Stimulated activated naive CD8-positive, alpha-beta T cell treated with anti-CD3 and anti-CD28 coated beads, Interleukin-15, amount 100 ng/mL, for 72 hours (primary cell): ENCODE results near the gene C1QA.
"Not testable (repeated sequence)": the region's sequence is repeated elsewhere in the genome, so short reads cannot be mapped to it uniquely, and the experiment has no call there.

ENCODE experiments used
- ATAC-seq: fragments of 150-1000 bp; cut with Tn5 transposase; 2 replicates; pipeline ENCODE4 v1.10.0; 2021; ENCODE audit warnings: mild to moderate bottlenecking, moderate library complexity
- DNase-seq, 2 donors: peaks; one replicate each; pipeline ENCODE4 v3.0.0; 2021 to 2022
- H3K27ac Mint-ChIP-seq, 2 donors: one replicate each; pipeline ENCODE4 v1.8.0; 2022; ENCODE audit warnings: mild to moderate bottlenecking in 2 of 2, mixed read lengths in 2 of 2, moderate library complexity in 2 of 2
- H3K27me3 Mint-ChIP-seq: one replicate; pipeline ENCODE4 v1.8.0; 2022; ENCODE audit warnings: mixed read lengths
- H3K4me1 Mint-ChIP-seq: one replicate; pipeline ENCODE4 v1.8.0; 2022; ENCODE audit warnings: mild to moderate bottlenecking, mixed read lengths
- H3K4me3 Mint-ChIP-seq, 2 donors: one replicate each; pipeline ENCODE4 v1.8.0; 2022; ENCODE audit warnings: mild to moderate bottlenecking in 2 of 2, mixed read lengths in 2 of 2, moderate library complexity in 1 of 2
- H3K9me3 Mint-ChIP-seq, 2 donors: one replicate each; pipeline ENCODE4 v1.8.0; 2022; ENCODE audit warnings: mixed read lengths in 2 of 2

The C1QA gene

DNA sequence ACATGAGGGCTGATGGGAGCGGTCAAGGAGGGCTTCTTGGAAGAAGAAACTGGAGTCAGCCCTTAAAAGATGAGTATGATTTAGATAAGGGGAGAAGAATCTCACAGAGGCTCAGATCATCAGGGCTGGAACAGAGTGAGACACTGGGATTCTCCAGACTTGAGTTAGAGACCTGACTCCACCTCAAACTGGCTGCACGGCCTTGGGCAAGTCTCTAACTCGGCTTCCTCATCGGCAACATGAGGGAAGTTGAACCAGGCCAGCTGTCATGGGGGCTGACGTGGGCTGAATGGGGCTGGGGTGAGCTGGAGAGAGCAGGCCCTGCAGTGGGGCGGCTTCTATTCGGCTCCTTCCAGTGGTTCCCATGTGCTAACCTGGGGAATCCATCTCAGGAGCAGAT is 9.5 kb downstream of the C1QA start:
- no peak overlapping the region for H3K27ac Mint-ChIP-seq
- H3K4me1 Mint-ChIP-seq, result no peaks in the 10 kb centered on the region
- no peak overlapping the region for H3K4me3 Mint-ChIP-seq
- no peaks in the 10 kb centered on the region for H3K9me3 Mint-ChIP-seq
- H3K27me3 Mint-ChIP-seq, result peaks cover 32% of the 10 kb centered on the region
- DNase-seq, result no peak
- no peak for ATAC-seq

DNA sequence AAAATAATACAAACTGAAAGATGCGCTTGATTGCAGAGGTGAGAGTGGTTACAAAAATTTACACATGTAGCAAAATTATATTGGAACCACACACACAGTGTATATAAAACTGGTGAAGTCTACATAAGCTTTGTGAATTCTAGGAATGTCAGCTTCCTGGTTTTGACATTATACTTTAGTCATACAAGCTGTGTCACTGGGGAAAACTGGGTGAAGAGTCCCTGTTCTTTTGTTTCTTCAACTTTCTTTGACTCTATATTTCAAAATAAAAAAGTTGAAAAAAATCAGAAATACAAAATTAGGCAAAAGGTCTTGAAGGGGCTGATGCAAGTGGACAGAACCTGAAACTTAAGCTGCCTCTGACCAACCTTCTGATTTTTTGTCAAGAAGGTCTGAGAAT is 10.0 kb downstream of the C1QA start:
- no peak for ATAC-seq
- Mint-ChIP-seq H3K27ac (peak overlapping the region in 1 of 2 donors; percentile 33), H3K4me1 (no peaks in the 10 kb centered on the region), H3K9me3 (no peaks in the 10 kb centered on the region), H3K4me3 (no peak overlapping the region), H3K27me3 (peaks cover 28% of the 10 kb centered on the region)
- no peak for DNase-seq

DNA sequence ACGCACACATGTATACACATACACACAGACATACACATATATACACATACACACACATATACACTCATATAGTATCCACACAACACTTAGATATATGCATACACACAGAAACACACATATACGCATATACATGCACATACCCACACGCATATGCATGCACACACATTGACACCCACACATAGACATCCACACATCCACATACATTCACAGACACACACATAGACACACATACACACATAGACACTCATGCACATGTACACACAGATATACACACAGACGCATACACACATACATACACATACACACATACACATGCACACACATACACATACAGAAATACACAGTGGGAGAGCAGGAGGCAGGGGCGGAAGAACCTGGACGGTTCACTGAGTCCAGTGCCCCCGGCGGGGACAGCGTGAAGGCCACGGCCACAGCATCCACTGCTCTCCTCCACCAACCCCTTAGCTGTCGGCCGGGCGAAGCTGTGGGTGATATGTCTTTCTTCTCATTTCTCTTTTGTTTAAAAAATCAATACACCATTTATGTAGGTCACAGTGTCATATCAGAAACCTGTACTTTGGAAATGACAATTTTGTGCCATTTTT is 13.8 kb downstream of the C1QA start:
- H3K9me3 Mint-ChIP-seq, result no peaks in the 10 kb centered on the region

DNA sequence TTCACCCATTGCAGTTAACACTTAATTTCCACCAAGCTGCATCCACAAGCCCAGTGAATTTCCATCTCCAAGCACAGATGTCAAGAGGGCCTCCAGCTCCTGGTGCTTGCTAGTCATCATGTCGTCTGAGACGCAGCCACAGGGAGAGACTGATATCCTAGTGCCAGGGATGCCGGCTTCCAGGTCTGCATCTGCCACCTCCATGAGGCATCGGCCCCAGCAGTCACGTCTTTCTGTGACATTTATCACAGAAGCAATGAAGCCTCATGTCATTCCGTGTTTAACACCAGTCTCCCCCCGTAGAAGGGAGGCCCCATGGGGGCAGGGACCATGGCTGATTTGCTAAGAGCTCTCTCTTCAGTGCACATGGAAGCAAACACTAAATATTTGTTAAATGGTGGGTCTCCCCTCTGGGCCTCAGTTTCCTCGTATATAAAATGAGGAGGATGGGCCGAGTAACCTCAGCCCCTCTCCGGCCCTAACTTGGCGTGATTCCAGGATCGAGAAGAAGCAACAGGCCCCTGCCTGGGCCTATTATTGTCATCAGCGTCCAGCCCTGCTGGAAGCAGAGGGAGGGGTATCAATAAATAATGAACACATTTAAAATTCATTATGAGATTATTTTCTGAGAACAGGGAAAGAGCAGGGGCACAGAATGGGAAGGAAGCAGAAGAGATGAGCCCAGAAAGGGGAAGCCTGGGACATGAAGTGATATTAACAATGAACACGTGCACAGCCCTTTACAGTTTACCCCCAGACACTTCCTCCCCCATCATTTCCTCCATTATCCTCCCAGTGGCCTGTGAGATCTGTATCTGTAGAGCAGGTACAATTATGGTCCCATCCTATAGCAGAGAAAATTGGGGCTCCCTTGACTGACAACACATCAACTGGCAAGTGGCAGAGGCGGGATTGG is 15.8 kb downstream of the C1QA start:
- ATAC-seq (no peak), DNase-seq (no peak)
- no peaks in the 10 kb centered on the region for H3K4me1 Mint-ChIP-seq
- no peak overlapping the region for H3K4me3 Mint-ChIP-seq
- H3K9me3 Mint-ChIP-seq, result no peaks in the 10 kb centered on the region
- peaks cover 16% of the 10 kb centered on the region for H3K27me3 Mint-ChIP-seq
- H3K27ac Mint-ChIP-seq, result no peak overlapping the region

More for the DNA sequence above, 13.8 kb downstream of the C1QA start:
- Mint-ChIP-seq H3K27ac (no peak overlapping the region), H3K4me3 (no peak overlapping the region), H3K27me3 (peaks cover 17% of the 10 kb centered on the region), H3K4me1 (no peaks in the 10 kb centered on the region)
- DNase-seq (no peak), ATAC-seq (no peak)

DNA sequence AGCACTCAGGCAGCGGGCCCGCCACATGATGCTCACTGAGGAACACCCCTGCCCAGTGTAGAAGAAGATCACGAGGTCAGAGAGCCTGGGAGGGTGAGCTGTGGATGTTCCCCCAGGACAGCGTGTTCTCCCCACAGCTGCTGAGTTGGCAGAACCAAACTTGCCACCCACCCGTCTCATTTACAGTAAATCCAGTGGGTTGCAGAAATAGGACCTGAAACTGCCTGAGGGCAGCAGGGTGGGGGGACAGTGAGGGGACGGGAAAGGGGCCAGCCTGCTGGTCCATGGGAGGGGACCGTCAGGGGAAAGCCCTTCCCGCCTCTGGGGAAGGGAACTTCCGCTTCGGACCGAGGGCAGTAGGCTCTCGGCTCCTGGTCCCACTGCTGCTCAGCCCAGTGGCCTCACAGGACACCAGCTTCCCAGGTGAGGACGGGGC is 16.5 kb downstream of the C1QA start, which contains the start of gene C1QB:
TSS of gene C1QB (plus strand) at position 356 of the 436 bp plus-strand sequence. CDS start 6,227 bp downstream, outside the sequence.
- H3K27ac Mint-ChIP-seq, result no peak within 1 kb of the TSS
- peaks cover 16% of the 10 kb centered on the region for H3K27me3 Mint-ChIP-seq
- H3K4me3 Mint-ChIP-seq, result no peak within 1 kb of the TSS
- DNase-seq (no peak), ATAC-seq (no peak)
- no peaks in the 10 kb centered on the region for H3K9me3 Mint-ChIP-seq
- no peaks in the 10 kb centered on the region for H3K4me1 Mint-ChIP-seq

DNA sequence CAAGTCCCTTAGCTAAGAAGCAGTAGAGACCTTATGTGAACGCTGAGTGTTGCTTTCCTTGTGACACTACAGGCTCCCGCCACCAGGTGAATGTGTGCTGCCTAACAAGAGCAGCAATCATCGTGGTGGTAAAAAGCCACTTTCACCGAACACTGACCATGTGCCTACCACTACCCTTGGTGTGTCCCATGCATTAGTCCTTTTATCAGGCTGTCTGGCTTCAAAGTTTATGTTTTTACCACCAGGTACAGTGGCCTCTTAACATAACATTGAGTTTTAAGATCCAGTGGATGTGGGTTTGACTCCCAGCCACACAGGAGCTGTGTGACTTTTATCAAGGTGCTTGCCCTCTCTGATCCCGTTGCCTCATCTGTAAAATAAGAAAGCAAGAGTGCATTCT is 18.3 kb downstream of the C1QA start:
- no peak for ATAC-seq
- no peak overlapping the region for H3K4me3 Mint-ChIP-seq

DNA sequence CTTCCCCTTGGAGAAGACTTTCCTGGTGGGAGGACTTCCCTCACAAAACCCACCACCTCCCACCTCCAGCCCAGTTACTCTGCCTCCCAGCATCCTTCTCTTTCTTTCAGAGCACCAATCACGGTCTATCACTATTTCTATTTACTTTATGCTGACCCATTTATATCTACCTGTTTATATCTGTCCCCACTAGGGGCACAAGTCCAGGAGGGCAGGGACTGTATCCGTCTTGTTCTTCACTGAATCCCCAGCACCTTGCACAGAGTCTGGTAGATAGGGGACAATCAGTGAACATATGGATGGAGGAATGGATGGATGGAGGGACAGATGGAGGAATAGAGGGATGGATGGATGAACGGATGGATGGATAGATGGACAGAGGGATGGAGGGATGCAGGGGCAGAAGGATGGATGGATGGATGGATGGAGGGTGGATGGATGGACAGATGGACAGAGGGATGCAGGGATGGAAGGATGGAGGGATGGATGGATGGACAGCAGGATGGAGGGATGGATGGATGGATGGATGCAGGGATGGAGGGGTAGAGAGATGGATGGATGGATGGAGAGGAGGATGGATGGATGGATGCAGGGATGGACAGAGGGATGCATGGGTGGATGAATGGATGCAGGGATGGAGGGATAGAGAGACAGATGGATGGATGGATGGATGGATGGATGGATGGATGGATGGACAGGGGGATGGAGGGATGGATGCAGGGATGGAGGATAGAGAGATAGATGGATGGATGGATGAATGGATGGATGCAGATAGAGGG is 22.1 kb downstream of the C1QA start:
- Mint-ChIP-seq H3K27ac (no peak overlapping the region), H3K9me3 (no peaks in the 10 kb centered on the region), H3K4me3 (no peak overlapping the region), H3K4me1 (no peaks in the 10 kb centered on the region), H3K27me3 (peaks cover 12% of the 10 kb centered on the region)
- no peak for DNase-seq
- no peak for ATAC-seq

More for the DNA sequence above, 18.3 kb downstream of the C1QA start:
- Mint-ChIP-seq H3K4me1 (no peaks in the 10 kb centered on the region), H3K27me3 (peaks cover 16% of the 10 kb centered on the region), H3K9me3 (no peaks in the 10 kb centered on the region), H3K27ac (no peak overlapping the region)
- no peak for DNase-seq

DNA sequence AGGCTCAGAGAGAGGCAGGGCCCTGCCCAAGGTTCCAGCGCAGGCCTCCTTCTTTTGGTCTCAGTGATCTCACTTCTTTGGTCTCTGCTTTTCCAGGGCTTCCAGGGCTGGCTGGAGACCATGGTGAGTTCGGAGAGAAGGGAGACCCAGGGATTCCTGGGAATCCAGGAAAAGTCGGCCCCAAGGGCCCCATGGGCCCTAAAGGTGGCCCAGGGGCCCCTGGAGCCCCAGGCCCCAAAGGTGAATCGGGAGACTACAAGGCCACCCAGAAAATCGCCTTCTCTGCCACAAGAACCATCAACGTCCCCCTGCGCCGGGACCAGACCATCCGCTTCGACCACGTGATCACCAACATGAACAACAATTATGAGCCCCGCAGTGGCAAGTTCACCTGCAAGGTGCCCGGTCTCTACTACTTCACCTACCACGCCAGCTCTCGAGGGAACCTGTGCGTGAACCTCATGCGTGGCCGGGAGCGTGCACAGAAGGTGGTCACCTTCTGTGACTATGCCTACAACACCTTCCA is 24.4 kb downstream of the C1QA start:
- no peak overlapping the region for H3K4me3 Mint-ChIP-seq

DNA sequence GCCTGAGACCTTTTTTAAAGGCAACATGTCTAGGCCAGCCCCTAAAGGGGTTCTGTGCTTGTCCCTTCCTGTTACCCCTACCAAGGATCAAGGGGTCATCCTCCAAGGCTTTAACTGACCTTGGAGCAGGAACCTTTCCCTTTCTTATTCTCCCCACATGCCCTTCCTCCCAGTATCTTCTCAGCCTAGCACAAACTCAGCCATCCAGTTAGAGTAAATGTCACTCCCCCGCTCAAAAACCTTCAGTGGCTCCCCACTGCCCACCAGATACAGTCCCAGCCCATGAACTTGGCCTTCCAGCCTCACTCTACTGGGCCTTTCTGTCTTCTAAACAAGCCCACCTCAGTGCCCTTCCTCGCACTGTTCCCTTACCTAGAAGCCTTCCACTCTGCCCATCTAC is 25.5 kb downstream of the C1QA start:
- H3K27me3 Mint-ChIP-seq, result peaks cover 7% of the 10 kb centered on the region
- DNase-seq (no peak), ATAC-seq (no peak)
- H3K27ac Mint-ChIP-seq, result no peak overlapping the region
- no peaks in the 10 kb centered on the region for H3K4me1 Mint-ChIP-seq
- no peak overlapping the region for H3K4me3 Mint-ChIP-seq
- H3K9me3 Mint-ChIP-seq, result no peaks in the 10 kb centered on the region

More for the DNA sequence above, 24.4 kb downstream of the C1QA start:
- Mint-ChIP-seq H3K27ac (no peak overlapping the region), H3K4me1 (no peaks in the 10 kb centered on the region), H3K9me3 (no peaks in the 10 kb centered on the region), H3K27me3 (peaks cover 11% of the 10 kb centered on the region)
- ATAC-seq, result no peak
- DNase-seq, result no peak

DNA sequence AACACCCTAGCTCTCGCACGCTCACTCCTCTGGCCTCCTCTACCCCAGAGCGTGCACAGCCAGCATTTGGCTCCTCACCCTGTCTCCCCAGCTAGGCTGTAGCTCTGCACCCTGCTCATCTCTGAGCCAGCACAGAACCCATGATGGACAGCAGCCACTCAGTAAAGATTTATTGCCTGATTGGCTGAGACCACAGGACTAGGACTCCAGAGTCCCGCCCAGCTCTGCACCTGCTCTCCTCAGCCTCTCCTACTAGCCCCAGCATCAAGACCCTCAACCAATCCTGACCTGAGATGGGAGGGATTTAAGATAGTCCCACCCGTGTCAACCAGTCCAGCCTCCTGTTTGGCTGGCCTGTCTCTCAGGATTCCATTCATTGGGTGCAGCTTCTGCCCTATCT is 25.9 kb downstream of the C1QA start:
- DNase-seq (no peak), ATAC-seq (no peak)
- Mint-ChIP-seq H3K4me3 (no peak overlapping the region), H3K27me3 (peaks cover 7% of the 10 kb centered on the region), H3K9me3 (no peaks in the 10 kb centered on the region), H3K4me1 (no peaks in the 10 kb centered on the region), H3K27ac (no peak overlapping the region)

DNA sequence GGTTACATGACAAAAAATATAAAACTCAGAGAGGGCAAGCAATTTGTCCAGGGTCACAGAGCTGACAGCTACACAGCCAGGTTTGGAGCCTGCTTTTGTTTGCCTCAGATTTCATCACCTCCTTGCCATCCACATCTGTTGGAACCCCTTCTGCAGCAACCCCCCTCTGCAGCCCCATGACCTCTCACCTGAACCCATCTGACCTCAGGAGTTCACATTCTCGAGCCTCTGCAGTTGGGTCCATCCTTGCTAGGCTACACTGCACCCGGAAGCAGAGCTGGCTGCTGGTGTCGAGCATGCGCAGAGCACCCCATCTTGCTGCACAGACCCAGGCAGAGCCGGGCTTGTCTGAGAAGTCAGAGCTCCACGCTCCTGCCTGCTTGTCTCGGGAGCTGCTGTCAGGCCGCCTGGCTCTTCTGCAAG is 26.6 kb downstream of the C1QA start:
- H3K27me3 Mint-ChIP-seq, result peaks cover 7% of the 10 kb centered on the region
- no peak overlapping the region for H3K27ac Mint-ChIP-seq
- no peaks in the 10 kb centered on the region for H3K9me3 Mint-ChIP-seq
- DNase-seq (no peak), ATAC-seq (no peak)
- H3K4me3 Mint-ChIP-seq, result no peak overlapping the region
- H3K4me1 Mint-ChIP-seq, result no peaks in the 10 kb centered on the region

DNA sequence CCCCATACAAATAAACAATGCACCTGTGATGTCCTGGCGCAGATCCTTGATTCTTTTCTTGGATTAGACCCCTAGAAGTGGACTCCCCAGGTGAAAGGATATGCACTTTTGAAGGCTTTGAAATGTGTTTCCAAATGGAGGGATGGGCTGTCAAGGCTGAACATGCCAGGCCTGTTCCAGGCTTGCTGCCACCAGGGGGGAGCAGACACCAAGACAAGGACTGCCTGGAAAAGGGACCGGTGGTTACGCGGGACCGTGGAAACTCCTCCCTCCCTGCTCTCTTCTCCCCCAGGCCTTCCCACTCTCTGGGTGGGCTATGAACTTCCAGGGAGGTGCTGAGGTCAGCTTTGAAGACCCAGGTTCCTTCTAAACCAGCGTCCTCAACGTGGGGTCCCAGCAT is 29.3 kb downstream of the C1QA start:
- Mint-ChIP-seq H3K27me3 (peaks cover 13% of the 10 kb centered on the region), H3K27ac (no peak overlapping the region), H3K4me3 (no peak overlapping the region), H3K9me3 (no peaks in the 10 kb centered on the region), H3K4me1 (no peaks in the 10 kb centered on the region)
- ATAC-seq (no peak), DNase-seq (no peak)

DNA sequence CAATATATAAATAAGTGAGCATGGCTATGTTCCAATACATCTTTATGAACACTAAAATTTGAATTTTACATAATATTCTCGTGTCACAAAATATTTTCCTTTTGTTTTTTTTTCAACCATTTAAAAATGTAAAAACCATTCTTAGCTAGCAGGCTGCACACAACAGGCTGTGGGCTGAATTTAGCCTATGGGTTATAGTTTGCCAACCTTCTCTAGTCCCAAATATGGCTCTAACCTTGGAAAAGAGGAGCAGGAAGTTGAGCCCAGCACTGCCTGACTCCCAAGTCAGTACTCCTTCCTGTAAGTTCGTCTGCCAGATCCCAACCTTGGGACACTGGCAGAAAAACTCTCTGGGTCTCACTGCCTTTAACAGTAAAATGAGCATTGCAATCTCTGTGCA is 30.0 kb downstream of the C1QA start:
- DNase-seq (no peak), ATAC-seq (no peak)
- H3K4me3 Mint-ChIP-seq, result no peak overlapping the region
- H3K27me3 Mint-ChIP-seq, result peaks cover 19% of the 10 kb centered on the region
- H3K27ac Mint-ChIP-seq, result no peak overlapping the region
- no peaks in the 10 kb centered on the region for H3K4me1 Mint-ChIP-seq
- H3K9me3 Mint-ChIP-seq, result no peaks in the 10 kb centered on the region

DNA sequence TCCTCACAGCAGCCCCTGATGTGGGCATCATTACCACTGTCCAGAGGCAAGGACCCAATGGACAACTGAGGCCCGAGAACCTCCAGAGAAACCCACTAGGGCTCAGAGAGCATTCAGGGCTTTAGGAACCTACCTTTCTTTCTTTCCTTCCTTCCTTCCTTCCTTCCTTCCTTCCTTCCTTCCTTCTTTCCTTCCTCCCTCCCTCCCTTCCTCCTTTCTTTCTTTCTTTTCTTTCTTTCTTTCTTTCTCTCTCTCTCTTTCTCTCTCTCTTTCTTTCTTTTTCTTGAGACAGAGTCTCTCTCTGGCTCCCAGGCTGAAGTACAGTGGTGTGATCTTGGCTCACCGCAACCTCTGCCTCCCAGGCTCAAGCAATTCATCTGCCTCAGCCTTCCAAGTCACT is 32.4 kb downstream of the C1QA start:
- not testable (repeated sequence) for H3K9me3 Mint-ChIP-seq, DNase-seq, H3K4me1 Mint-ChIP-seq, H3K4me3 Mint-ChIP-seq, H3K27ac Mint-ChIP-seq, ATAC-seq
- H3K27me3 Mint-ChIP-seq, result peaks cover 41% of the 10 kb centered on the region

DNA sequence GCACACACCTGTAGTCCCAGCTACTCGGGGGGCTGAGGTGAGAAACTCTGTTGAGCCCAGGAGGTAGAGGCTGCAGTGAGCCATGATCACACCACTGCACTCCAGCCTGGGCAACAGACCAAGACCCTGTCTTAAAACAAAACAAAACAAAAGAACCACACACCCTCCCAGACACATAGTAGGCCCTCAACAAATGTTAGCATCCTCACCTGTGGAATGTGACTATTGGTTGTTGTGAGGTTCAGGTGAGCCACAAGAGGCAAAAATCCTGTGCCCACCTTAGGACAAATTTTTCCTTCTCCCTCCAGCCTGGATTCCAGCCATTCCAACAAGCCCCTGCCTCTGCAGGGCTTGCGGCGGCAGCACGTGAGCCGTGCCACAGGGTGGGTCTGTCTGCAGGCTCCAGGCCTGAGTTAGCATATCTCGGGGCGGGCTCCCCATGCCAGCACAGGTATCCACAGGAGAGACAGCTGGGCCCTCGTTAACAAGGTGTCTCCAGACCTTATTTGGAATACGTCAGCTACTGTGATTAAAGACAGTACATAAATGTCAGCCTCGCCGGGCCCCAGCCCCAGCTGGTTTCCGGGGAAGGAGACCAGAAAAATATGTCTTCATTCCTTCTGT is 34.0 kb downstream of the C1QA start:
- Mint-ChIP-seq H3K27ac (no peak overlapping the region), H3K4me3 (no peak overlapping the region), H3K9me3 (no peaks in the 10 kb centered on the region), H3K27me3 (peaks cover 44% of the 10 kb centered on the region), H3K4me1 (no peaks in the 10 kb centered on the region)
- no peak for DNase-seq
- no peak for ATAC-seq
